ENCODE measurements around the gene PNLIPRP2. TPM values are rescaled to one million over a fixed set of nuclear protein-coding genes. Genes with fewer than 3 reads are reported as not detected.

PNLIPRP2 gene
- polyA plus RNA-seq, 1 of the 3 experiments (the other 2 are of a cell fraction) = not detected

- TF ChIP-seq, protein P1, sequence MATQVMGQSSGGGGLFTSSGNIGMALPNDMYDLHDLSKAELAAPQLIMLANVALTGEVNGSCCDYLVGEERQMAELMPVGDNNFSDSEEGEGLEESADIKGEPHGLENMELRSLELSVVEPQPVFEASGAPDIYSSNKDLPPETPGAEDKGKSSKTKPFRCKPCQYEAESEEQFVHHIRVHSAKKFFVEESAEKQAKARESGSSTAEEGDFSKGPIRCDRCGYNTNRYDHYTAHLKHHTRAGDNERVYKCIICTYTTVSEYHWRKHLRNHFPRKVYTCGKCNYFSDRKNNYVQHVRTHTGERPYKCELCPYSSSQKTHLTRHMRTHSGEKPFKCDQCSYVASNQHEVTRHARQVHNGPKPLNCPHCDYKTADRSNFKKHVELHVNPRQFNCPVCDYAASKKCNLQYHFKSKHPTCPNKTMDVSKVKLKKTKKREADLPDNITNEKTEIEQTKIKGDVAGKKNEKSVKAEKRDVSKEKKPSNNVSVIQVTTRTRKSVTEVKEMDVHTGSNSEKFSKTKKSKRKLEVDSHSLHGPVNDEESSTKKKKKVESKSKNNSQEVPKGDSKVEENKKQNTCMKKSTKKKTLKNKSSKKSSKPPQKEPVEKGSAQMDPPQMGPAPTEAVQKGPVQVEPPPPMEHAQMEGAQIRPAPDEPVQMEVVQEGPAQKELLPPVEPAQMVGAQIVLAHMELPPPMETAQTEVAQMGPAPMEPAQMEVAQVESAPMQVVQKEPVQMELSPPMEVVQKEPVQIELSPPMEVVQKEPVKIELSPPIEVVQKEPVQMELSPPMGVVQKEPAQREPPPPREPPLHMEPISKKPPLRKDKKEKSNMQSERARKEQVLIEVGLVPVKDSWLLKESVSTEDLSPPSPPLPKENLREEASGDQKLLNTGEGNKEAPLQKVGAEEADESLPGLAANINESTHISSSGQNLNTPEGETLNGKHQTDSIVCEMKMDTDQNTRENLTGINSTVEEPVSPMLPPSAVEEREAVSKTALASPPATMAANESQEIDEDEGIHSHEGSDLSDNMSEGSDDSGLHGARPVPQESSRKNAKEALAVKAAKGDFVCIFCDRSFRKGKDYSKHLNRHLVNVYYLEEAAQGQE (IDR thresholded peaks at IDR 0.05; ENCODE audit: low read depth, low read length) = no peak
- TF ChIP-seq, protein P2, sequence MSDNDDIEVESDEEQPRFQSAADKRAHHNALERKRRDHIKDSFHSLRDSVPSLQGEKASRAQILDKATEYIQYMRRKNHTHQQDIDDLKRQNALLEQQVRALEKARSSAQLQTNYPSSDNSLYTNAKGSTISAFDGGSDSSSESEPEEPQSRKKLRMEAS (IDR thresholded peaks at IDR 0.05; ENCODE audit: low read depth) = no peak
These were observed 40.1 kb downstream of the PNLIPRP2 start (continued) for GRCh38 chr10:116660860-116661259.

GRCh38 chr10:116663342-116663741, 42.6 kb downstream of the PNLIPRP2 start:
- H3F3A ChIP-seq (replicated peaks; ENCODE audit: insufficient read depth) = no peaks in the 10 kb centered on the region
- DNase-seq = no peak
- no peaks in the 10 kb centered on the region for H3K9me3 ChIP-seq
- no peak overlapping the region for H3K4me2 ChIP-seq
- no peak overlapping the region for H2AFZ ChIP-seq (ENCODE audit: low read depth)
- H3K9me2 ChIP-seq = no peaks in the 10 kb centered on the region
- H3K9ac ChIP-seq = no peak overlapping the region
- ChIA-PET CTCF (interaction anchor here (1.4 to 1.6 kb wide), 2 partner anchors 36 to 512 kb away, joined by 4 to 5 read pairs; no protein-coding TSS in a partner anchor), POLR2A (no interaction called here)
- H3K27ac ChIP-seq (ENCODE audit: low read depth in 2 of 2, low read length in 1 of 2) = no peak overlapping the region
- WGBS (ENCODE audit: low lambda C conversion rate) = 70% methylated on average over 6 of the region's 7 CpGs
- H3K4me1 ChIP-seq (ENCODE audit: control insufficient read depth in 1 of 2, insufficient read depth in 2 of 2, low read depth in 1 of 2, low read length in 1 of 2) = no peaks in the 10 kb centered on the region; a peak in 1 of 4 replicates
- H3K27me3 ChIP-seq (ENCODE audit: insufficient read depth) = no peaks in the 10 kb centered on the region; the same call in 1 of the 2 replicates
- no peak overlapping the region for H3K4me3 ChIP-seq (ENCODE audit: low read depth in 2 of 2, low read length in 1 of 2)
- TF ChIP-seq POLR2AphosphoS5 (IDR thresholded peaks at IDR 0.05; ENCODE audit: low read depth, low read length) (no peak), FOSL2 (IDR thresholded peaks at IDR 0.05; ENCODE audit: borderline replicate concordance, low read depth) (no peak), FOXJ3 (CRISPR knock-in tag; IDR thresholded peaks at IDR 0.05) (no peak), MEF2A (IDR thresholded peaks at IDR 0.05; ENCODE audit: borderline replicate concordance, low read depth) (no peak), ELF1 (IDR thresholded peaks at IDR 0.05) (no peak), GATA2 (CRISPR knock-in tag; IDR thresholded peaks at IDR 0.05) (no peak), GABPA (IDR thresholded peaks at IDR 0.05; ENCODE audit: low read depth) (no peak)
- H4K20me1 ChIP-seq (ENCODE audit: insufficient read depth) = no peaks in the 10 kb centered on the region
- no peaks in the 10 kb centered on the region for H3K36me3 ChIP-seq (replicated peaks in 1 of 2; ENCODE audit: control insufficient read depth in 1 of 2, insufficient read depth in 2 of 2, low read length in 1 of 2)
- no peaks in the 10 kb centered on the region for H3K79me2 ChIP-seq (ENCODE audit: insufficient read depth)

- ChIA-PET CTCF (interaction anchor here (1.4 to 1.7 kb wide), 4 partner anchors 38 to 511 kb away, joined by 3 to 5 read pairs (median 4); no protein-coding TSS in a partner anchor), POLR2A (no interaction called here)
- H3K79me2 ChIP-seq (ENCODE audit: insufficient read depth) = no peaks in the 10 kb centered on the region
- H3K4me3 ChIP-seq (ENCODE audit: low read depth in 2 of 2, low read length in 1 of 2) = no peak overlapping the region
- H3K27ac ChIP-seq (ENCODE audit: low read depth in 2 of 2, low read length in 1 of 2) = no peak overlapping the region
- no peaks in the 10 kb centered on the region for H4K20me1 ChIP-seq (ENCODE audit: insufficient read depth)
- no peaks in the 10 kb centered on the region; the same call in 1 of the 2 replicates for H3K27me3 ChIP-seq (ENCODE audit: insufficient read depth)
- no peak for DNase-seq
- no peak overlapping the region for H3K4me2 ChIP-seq
- H3K4me1 ChIP-seq (ENCODE audit: control insufficient read depth in 1 of 2, insufficient read depth in 2 of 2, low read depth in 1 of 2, low read length in 1 of 2) = no peaks in the 10 kb centered on the region
- no peaks in the 10 kb centered on the region for H3K9me2 ChIP-seq
- no peak overlapping the region for H2AFZ ChIP-seq (ENCODE audit: low read depth)
- no peaks in the 10 kb centered on the region for H3K36me3 ChIP-seq (replicated peaks in 1 of 2; ENCODE audit: control insufficient read depth in 1 of 2, insufficient read depth in 2 of 2, low read length in 1 of 2)
- no peaks in the 10 kb centered on the region for H3K9me3 ChIP-seq
- H3F3A ChIP-seq (replicated peaks; ENCODE audit: insufficient read depth) = no peaks in the 10 kb centered on the region
- WGBS (ENCODE audit: low lambda C conversion rate) = 74% methylated on average over 5 of the region's 5 CpGs
- no peak overlapping the region for H3K9ac ChIP-seq
- TF ChIP-seq ZBTB33 (IDR thresholded peaks at IDR 0.05; ENCODE audit: borderline replicate concordance, low read depth) (no peak), TCF12 (IDR thresholded peaks at IDR 0.05) (no peak), TEAD4 (IDR thresholded peaks at IDR 0.05; ENCODE audit: borderline replicate concordance, insufficient read depth) (no peak), EZH2phosphoT487 (IDR thresholded peaks at IDR 0.05; ENCODE audit: borderline replicate concordance, low read depth) (no peak), USF1 (IDR thresholded peaks at IDR 0.05; ENCODE audit: borderline replicate concordance, low read depth) (no peak), JUND (IDR thresholded peaks at IDR 0.05) (no peak), TAF1 (IDR thresholded peaks at IDR 0.05; ENCODE audit: borderline replicate concordance, low read depth, low read length) (no peak), ELF1 (IDR thresholded peaks at IDR 0.05) (no peak)
- TF ChIP-seq, protein P1 (IDR thresholded peaks at IDR 0.05; ENCODE audit: low read depth, low read length) = no peak
These were observed 43.9 kb downstream of the PNLIPRP2 start for GRCh38 chr10:116664631-116665030.
